GM12892 (cell line): ENCODE data around the gene TBC1D22A.

Source experiments
- DNase-seq: peaks from one replicate; pipeline ENCODE4 v3.0.0; 2011; ENCODE audit not compliant: insufficient read length
- FAIRE-seq: peaks from 2 replicates; lab custom pipeline; 2011; peaks lifted over from hg19 to GRCh38; lab: Jason Lieb, UNC
- POLR2A ChIP-seq: IDR thresholded peaks from 2 replicates; pipeline ENCODE4 v1.6.1; 2011; ENCODE audit warnings: low read depth, low read length, control low read depth
- POLR2AphosphoS5 ChIP-seq: IDR thresholded peaks from 2 replicates; pipeline ENCODE4 v1.6.1; 2011; ENCODE audit warnings: low read depth, low read length, control low read depth
- TAF1 ChIP-seq: IDR thresholded peaks from 2 replicates; pipeline ENCODE4 v1.6.1; 2011; ENCODE audit warnings: low read depth, mild to moderate bottlenecking, control low read depth, low read length, borderline replicate concordance

The TBC1D22A gene

GRCh38 chr22:47176573-47177333 is 414.3 kb downstream of the TBC1D22A start:
- no peak for DNase-seq
- FAIRE-seq, result no peak
- no peak for TF ChIP-seq POLR2A

- FAIRE-seq (no peak), DNase-seq (no peak)
- no peak for TF ChIP-seq TAF1
- TF ChIP-seq POLR2AphosphoS5, result no peak
Observed at GRCh38 chr22:47177334-47177815, 414.9 kb downstream of the TBC1D22A start.

DNA sequence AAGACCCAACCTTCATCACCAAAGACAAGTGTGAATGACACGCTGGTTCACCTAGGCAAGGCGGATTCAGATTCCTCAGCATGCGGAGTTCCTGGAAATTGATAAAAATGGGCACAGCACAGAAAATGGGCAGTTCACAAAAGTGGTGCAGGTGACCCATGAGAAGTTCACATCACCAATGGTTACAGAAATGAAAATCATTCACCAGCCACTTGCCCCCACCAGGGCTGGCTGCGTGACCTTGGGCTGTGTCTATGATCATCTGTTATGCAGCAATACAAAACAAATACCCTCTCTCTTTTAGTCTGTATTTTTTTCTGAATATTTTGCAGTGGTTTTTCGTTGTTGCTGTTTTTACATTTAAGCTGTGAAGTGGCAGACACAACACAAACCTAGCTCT is 415.9 kb downstream of the TBC1D22A start:
- no peak for FAIRE-seq
- no peak for DNase-seq
- TF ChIP-seq TAF1 (no peak), POLR2A (no peak), POLR2AphosphoS5 (no peak)

DNA sequence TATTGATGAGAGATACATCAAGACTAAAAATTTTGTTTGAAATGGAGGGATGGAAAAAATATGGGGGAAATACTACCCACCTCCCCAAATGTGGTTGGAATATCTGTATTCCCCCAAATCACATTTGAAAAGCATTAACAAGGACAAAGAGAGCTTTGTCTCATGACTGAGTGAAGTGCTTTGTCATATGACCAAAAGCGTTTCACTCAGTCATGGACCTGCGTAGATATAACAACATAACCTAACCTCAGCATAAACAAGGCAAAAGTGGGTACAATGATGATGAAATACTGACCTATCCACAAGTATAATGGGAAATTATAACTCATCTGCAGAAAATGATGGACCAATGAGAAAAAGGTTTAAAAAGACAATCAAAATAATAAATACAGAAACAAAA is 418.3 kb downstream of the TBC1D22A start:
- TF ChIP-seq POLR2A (no peak), POLR2AphosphoS5 (no peak)
- FAIRE-seq, result no peak
- DNase-seq, result no peak

DNA sequence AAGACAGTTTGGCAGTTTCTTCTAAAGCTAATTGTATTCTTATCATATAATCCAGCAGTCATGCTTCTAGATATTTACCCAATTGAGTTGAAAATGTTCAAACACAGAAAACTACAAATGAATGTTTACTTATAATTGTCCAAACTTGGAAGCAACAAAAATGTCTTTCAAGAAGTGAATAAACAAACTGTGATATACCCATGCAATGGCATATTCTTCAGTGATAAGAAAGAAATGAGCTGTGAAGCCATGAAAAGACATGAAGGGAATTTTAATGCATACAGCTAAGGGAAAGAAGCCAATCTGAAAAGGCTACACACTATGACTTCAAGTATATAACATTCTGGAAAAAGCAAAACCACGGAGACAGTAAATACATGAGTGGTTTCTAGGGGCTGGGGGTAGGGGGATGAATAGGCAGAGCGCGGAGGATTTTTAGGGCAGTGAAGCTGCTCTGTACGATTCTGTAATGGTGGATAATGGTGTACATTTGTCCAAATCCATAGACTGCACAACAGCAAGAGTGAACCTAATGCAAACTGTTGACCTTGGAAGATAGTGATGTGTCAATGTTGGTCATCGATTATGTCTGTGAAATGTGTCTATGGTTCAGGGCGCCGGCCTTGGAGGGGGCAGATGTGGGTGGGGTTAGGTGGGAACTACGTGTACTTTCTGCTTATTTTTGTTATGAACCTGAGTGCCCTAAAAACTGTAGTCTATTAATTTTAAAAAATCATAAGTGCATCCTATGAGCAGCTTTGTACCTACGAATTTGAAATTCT is 424.9 kb downstream of the TBC1D22A start:
- DNase-seq, result no peak
- no peak for TF ChIP-seq POLR2AphosphoS5
- no peak for TF ChIP-seq TAF1
- TF ChIP-seq POLR2A, result no peak
- no peak for FAIRE-seq

- FAIRE-seq (no peak), DNase-seq (no peak)
- TF ChIP-seq POLR2AphosphoS5, result no peak
- TF ChIP-seq POLR2A, result no peak
- TF ChIP-seq TAF1, result no peak
Observed at GRCh38 chr22:47188261-47189055, 426.0 kb downstream of the TBC1D22A start.

DNA sequence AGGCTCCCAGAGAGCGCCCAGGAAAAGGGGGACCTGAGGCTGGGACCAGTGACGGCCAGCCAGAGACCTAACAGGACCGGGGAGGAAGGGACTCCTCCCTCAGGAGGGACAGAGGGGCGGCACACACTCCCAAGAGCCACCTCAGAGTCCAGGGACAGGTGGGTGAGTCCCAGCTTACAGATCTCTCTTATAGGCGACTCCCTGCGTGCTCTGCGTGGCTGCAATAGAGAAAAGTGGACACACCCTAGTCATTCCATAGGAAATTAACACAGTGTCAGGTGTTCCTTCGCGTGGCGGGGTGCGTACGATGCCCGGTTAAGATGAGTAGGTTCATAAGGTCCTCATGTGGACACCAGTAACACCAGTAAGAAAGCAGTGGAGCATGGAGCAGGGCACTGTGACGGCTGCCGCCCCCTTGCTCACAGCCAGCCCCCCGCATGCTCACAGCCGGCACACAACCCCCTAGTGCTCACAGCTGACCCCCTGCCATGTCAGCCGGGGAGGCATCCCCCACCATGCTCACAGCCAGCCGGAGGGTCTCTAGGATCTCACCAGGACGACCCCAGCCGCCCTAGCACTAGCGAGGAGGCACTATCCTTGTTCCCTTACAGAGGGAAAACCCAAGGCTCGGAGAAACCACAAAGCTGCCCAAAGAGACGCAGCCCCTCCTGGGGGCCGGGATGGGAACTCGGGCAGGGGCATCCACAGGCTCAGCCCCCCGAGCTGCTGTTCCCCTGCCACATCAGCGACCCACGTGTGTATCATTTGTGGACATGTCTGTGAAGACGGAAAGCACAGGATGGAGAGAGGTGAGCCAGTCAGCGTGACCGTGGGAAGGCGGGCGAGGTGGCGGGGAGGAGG is 426.8 kb downstream of the TBC1D22A start:
- TF ChIP-seq TAF1, result no peak
- TF ChIP-seq POLR2A, result no peak
- no peak for TF ChIP-seq POLR2AphosphoS5
- no peak for DNase-seq
- FAIRE-seq, result no peak

GRCh38 chr22:47190276-47190956 is 428.0 kb downstream of the TBC1D22A start:
- DNase-seq (no peak), FAIRE-seq (no peak)
- no peak for TF ChIP-seq TAF1
- TF ChIP-seq POLR2AphosphoS5, result no peak
- no peak for TF ChIP-seq POLR2A

GRCh38 chr22:47190957-47191670 is 428.7 kb downstream of the TBC1D22A start:
- TF ChIP-seq POLR2A (no peak), TAF1 (no peak), POLR2AphosphoS5 (no peak)
- no peak for DNase-seq
- FAIRE-seq, result no peak
